H1 (cell line): ENCODE measurements around the gene THRB. TPM values are rescaled to one million over a fixed set of nuclear protein-coding genes. Genes with fewer than 3 reads are reported as not detected.

ENCODE experiments used
- BRCA1 ChIP-seq: IDR thresholded peaks from 2 replicates; pipeline ENCODE4 v1.6.1; 2012; ENCODE audit warnings: low read depth, low read length, improper control_type of control experiment
- CREB1 ChIP-seq: IDR thresholded peaks from 2 replicates; pipeline ENCODE4 v1.6.1; 2012; ENCODE audit warnings: inconsistent platforms
- EZH2 ChIP-seq: fragments of 200-600 bp; sonication (generic); IDR thresholded peaks from 2 replicates; pipeline ENCODE4 v1.7.1; 2012; ENCODE audit warnings: low read depth, mild to moderate bottlenecking, moderate library complexity, low read length, inconsistent platforms; ENCODE audit not compliant: severe bottlenecking
- FOSL1 ChIP-seq: IDR thresholded peaks from 2 replicates; pipeline ENCODE4 v1.6.1; 2011; ENCODE audit warnings: mild to moderate bottlenecking, low read depth, low read length, moderate library complexity; ENCODE audit not compliant: insufficient read depth
- POLR2AphosphoS5 ChIP-seq: IDR thresholded peaks from 2 replicates; pipeline ENCODE4 v1.6.1; 2011; ENCODE audit warnings: low read depth, low read length
- POU5F1 ChIP-seq: IDR thresholded peaks from 2 replicates; pipeline ENCODE4 v1.6.1; 2011; ENCODE audit warnings: low read depth, mild to moderate bottlenecking, low read length, moderate library complexity
- SRF ChIP-seq: IDR thresholded peaks from 2 replicates; pipeline ENCODE4 v1.6.1; 2011; ENCODE audit warnings: mild to moderate bottlenecking, low read depth, low read length, moderate library complexity
- TEAD4 ChIP-seq: IDR thresholded peaks from 2 replicates; pipeline ENCODE4 v1.6.1; 2012; ENCODE audit warnings: low read depth, low read length, inconsistent platforms, mixed read lengths
- polyA plus RNA-seq, 7 experiments: library from polyadenylated mRNA; depleted of rRNA in 3 of 7; stranded (reverse) in 5 of 7; unstranded in 2 of 7; fragments of >200 nt in 5 of 7; fragments of 200-250 nt in 2 of 7; gene quantifications; 1 replicate in 5 of 7; 2 replicates in 1 of 7; 4 replicates in 1 of 7; pipeline versions ENCODE4 v1.2.1 to v1.2.3, GENCODE V29; 2011 to 2013; ENCODE audit warnings: missing spikeins in 2 of 7, mixed read lengths in 2 of 7
- total RNA-seq: library from RNA; stranded (reverse); fragmentation: NEBNext Ultra II Directional; extraction: Animal tissue kit (Norgen Biotek cat#: 25700); gene quantifications from 2 replicates; pipeline ENCODE4 v1.2.1, GENCODE V29; 2021

Gene THRB
- total and polyA plus RNA-seq, 2 of the 8 experiments (the other 6 are each of a cell fraction or from before 2014, with no cell fraction given), result 0.98 to 3.9 TPM

GRCh38 chr3:24154013-24154695 is 340.5 kb downstream of the THRB start (continued):
- TF ChIP-seq FOSL1 (no peak), TEAD4 (no peak), EZH2 (no peak), BRCA1 (no peak), POU5F1 (no peak), POLR2AphosphoS5 (no peak), SRF (no peak), CREB1 (no peak)
